GM10266 (cell line): ENCODE measurements around the gene FNDC10.

Experiments used
- DNase-seq: peaks from one replicate; pipeline ENCODE4 v3.0.0; 2012; ENCODE audit errors: extremely low spot score
- CTCF ChIP-seq: IDR thresholded peaks from 2 replicates; pipeline ENCODE4 v1.5.1; 2012; ENCODE audit warnings: mild to moderate bottlenecking, low read depth; ENCODE audit not compliant: control insufficient read depth, insufficient read depth; ENCODE audit errors: missing control alignments

FNDC10 gene

GRCh38 chr1:1551524-1552262 lies 48.2 kb downstream of the FNDC10 start:
- no peak for TF ChIP-seq CTCF
- no peak for DNase-seq

GRCh38 chr1:1550591-1551432 lies 49.1 kb downstream of the FNDC10 start:
- DNase-seq = no peak
- no peak for TF ChIP-seq CTCF

GRCh38 chr1:1550087-1550486 lies 49.8 kb downstream of the FNDC10 start:
- no peak for DNase-seq
- no peak for TF ChIP-seq CTCF

GRCh38 chr1:1548591-1548990 lies 51.3 kb downstream of the FNDC10 start:
- no peak for TF ChIP-seq CTCF
- DNase-seq = no peak
